Loucy (cell line): ENCODE data around the gene RALGPS1.

Experiments used
- EZH2phosphoT487 ChIP-seq: fragments of 200-600 bp; IDR thresholded peaks from 2 replicates; pipeline ENCODE4 v1.6.1; 2018; ENCODE audit warnings: antibody characterized with exemption, mild to moderate bottlenecking, moderate library complexity, borderline replicate concordance
- TF ChIP-seq, protein P1 (sequence below): fragments of 200-600 bp; sonication (generic); conservative IDR thresholded peaks from 2 replicates; pipeline ENCODE4 v1.5.1; 2014; ENCODE audit warnings: mild to moderate bottlenecking, antibody characterized with exemption, low read length

DNA sequence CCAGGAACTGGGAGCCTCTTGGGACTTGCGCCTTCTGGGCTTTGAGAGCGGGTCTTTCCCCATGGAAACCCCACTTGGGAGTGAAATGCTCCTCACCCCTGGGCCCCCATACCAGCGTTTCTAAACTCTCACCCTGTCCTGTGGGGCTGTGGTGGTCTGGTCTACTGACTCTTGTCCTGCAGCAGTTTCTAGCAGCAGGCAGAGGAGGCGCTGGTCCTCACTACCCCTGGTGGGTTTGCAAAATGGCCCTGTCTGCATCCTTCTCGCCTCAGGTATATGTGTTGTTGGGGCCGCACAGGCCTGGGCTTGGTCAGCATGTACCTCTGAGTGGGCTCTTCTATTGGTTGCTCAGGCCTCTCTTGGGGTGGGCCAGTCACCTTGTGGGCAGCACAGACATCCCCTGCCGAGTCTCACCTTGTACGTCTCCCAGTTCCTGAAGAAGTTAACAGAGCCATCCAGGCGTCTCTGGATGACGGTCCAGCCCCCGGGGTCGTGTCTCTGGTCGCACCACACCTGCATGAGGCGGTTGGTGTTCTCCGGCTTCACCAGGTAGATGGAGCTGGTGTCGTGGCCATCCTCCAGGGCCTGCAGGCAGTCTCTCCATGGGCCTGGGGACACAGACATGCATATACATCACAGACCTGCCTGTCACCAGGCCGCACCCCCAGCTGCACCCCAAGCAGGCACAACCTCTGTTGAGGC is 178.9 kb downstream of the RALGPS1 start:
- TF ChIP-seq, protein P1, sequence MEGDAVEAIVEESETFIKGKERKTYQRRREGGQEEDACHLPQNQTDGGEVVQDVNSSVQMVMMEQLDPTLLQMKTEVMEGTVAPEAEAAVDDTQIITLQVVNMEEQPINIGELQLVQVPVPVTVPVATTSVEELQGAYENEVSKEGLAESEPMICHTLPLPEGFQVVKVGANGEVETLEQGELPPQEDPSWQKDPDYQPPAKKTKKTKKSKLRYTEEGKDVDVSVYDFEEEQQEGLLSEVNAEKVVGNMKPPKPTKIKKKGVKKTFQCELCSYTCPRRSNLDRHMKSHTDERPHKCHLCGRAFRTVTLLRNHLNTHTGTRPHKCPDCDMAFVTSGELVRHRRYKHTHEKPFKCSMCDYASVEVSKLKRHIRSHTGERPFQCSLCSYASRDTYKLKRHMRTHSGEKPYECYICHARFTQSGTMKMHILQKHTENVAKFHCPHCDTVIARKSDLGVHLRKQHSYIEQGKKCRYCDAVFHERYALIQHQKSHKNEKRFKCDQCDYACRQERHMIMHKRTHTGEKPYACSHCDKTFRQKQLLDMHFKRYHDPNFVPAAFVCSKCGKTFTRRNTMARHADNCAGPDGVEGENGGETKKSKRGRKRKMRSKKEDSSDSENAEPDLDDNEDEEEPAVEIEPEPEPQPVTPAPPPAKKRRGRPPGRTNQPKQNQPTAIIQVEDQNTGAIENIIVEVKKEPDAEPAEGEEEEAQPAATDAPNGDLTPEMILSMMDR, result no peak; the same call in 1 of the 2 replicates
- no peak for TF ChIP-seq EZH2phosphoT487
